GM03348 (cell line): ENCODE results near the gene SAMSN1.

ENCODE experiments used
- DNase-seq: peaks from one replicate; pipeline ENCODE4 v3.0.0; 2012; ENCODE audit warnings: low spot score

SAMSN1 gene

DNA sequence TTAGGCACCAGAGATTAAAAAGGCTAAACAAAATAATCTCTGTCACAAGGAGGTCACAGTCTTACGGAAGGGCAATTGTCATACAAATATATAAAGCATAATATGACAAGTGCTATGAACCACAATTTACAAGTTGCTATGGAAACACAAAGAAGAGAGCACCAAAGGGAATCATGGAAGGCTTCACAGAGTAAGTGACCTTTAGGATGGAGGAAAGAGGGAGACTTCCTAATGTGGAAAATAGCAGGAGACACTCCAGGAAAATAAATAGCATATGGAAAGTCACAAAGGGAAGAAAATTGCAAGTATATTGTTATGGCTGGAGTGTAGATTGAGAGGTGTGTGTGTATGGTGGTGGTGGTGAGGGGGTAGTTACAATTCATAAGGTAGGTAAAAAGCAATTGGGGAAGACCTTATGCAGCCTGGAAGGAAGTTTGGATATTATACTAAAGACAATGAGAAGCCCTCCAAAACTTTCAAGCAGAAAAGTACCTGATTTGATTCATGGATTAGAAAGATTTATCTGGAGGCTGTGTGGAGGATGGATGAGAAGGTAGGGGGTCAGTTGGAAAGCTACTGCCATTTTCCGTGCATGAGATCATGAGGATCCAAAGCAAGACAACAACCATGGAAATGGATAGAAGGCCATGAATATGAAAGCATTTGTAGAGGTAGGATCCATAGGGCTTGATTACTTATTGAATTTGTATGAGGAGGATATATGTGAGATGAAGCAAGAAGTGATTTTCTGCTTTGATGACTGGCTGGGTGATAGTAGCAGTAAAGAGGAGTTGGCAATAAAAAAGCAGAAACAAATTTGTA, 61.7 kb downstream of the SAMSN1 start:
- DNase-seq = no peak

DNA sequence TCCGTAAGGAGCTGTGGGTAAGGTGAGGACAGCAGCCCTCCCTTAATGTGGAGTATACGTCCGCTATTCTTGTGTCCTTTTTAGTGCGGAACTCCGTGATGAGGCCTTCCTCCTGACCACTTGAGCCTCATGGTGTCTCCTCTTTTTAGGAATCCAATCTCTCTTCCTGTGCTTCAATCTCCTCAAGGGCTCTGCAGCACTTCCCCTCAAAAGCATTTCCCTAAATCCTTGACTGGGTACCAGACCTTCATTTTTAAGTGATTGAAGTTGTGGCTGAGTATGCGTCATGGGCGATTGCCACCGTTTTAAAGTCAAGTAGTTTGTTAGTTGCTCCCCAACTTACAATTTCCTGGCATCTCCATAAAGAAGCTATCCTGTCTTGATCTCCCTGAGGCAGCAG, 62.8 kb downstream of the SAMSN1 start:
- no peak for DNase-seq

DNA sequence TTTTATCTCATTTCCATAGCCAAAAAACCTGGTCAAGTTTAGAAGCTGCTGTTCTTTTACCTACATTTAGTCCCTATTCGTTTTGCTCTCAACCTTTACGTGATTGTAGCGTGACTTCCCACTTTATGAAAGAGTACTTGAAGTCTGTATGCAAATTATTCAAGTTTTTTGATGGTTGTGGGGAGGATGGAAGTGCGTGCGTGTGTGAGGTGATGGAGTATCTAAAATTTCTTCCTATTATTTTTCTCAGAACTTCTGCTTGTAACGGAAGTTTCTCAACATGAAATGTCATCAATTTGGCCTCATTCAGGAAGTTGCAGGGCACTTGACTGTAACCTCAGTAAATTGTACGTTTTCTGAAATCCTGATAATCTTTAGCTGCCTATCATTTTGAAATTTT, 64.0 kb downstream of the SAMSN1 start:
- DNase-seq = no peak

DNA sequence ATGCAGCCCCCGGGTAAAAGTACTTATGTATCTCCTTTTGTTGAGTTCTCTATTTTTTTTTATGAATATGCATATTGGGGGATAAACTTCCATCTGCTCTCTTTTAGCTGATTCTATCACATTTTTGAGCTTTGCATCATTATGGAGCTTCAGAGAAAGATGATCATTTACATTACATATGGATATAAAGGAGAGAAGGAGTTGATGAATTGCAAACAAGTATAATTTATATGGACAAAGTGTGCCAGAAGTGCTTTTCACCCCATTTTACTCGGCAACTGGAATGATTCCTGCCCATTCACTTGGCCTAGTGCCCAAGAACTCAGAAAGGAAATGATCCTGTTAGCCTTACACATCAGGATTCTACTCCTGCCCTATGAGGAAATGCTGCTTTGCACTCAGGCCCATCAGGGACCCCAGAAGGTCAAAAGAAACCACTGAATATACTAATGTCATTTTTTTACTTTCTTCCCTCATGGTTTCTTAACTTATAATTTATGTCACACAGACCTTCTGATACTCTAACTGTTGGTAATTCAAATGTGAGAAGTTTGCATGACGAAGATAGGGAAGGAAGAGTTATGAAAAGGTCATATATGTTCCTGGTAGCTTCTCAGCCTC, 65.6 kb downstream of the SAMSN1 start:
- DNase-seq = no peak

DNA sequence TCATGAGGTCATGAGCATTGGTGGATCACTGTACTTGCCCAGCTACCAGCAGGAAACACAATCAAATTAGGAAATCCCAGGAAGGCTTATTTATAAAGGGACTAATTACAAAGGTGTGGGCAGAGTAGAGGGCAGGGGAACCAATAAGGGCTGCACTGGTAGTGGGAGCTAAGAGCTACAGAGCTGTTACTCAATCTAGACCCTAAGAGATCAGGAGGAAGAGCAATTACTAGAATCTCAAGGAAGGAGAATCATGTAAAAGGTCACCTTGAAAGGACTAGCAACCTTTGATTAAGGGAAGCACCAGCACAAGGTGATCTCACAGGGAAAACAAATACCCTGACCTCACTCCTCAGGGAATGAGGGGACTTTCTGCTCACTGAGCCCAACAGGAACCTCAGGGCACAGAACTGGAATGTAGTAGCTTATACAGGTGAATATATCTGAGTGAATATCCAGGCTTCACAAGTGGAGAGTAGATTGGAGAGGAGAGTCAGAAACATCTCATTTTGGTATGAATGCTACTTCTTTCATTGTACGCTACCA, 66.8 kb downstream of the SAMSN1 start:
- no peak for DNase-seq

DNA sequence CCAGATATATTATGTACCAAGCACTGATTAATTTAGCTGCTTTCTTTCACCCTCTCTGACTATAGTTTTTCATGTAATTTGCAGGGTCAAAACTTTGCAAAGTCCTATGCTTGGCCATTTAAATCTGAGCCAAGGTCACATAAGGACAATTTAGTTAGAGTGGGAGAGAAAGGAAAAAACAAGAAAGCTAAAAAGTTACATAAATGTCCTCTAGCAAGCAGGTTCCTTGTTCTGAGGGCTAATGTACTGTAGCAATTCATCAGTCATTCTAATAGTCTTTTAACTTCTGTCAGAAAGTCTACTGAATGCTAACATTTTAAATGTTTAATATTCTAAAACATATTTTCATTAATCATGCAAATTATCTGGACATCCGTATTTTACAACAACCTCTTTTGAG, 68.3 kb downstream of the SAMSN1 start:
- DNase-seq = no peak

DNA sequence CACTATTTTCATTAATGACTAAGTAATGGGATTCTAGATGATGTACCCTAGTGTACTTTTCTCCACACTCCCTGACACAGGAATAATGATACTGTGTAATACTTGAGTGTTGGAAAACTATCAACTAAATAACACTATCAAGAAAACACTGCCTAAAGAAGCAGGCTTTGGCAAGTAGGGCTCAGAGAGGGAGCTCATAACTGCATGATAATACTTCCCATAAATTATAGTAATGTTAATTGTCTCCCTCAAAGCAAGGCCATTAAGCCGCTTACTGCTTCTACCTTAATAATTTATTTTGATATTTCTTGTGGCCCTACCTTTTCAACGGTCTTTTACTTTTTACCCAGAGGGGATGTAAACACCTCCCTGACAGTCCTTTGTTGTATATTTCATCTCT, 69.0 kb downstream of the SAMSN1 start:
- no peak for DNase-seq

DNA sequence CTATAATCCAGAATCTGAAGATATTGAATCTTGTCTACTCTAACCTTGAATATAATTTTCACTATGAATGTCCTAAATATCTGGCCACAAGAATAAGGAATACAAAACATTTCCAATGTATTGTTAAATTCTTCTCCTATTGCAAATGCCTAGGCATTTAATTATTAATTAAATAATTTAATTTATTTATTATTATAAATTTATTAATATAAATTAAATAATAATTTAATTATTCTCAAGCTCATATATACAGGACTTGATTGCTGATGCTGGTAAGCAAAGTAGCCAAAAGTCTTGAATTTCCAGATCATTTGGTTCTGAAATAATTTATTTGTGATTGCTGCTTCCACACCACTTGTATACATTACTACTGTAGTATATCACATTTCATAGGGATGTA, 71.1 kb downstream of the SAMSN1 start:
- no peak for DNase-seq

DNA sequence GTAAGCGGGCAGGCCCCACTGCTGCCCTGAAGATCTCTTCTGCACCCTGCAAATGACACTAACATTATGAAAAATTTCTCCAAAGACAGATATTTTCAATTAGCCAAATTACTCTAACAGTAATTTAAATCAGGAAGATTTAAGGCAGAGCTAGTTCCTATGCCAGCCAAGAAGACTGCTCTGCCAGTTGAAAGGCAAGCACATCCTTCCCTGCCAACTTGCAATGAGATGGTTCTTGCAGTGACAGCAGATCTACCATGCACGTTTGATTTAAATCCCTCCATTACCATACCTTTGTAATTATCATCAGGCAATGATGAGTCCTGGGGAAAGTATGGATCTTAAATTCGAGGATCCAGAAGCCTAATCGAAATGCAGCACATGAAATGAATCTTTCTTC, 76.5 kb downstream of the SAMSN1 start:
- no peak for DNase-seq

DNA sequence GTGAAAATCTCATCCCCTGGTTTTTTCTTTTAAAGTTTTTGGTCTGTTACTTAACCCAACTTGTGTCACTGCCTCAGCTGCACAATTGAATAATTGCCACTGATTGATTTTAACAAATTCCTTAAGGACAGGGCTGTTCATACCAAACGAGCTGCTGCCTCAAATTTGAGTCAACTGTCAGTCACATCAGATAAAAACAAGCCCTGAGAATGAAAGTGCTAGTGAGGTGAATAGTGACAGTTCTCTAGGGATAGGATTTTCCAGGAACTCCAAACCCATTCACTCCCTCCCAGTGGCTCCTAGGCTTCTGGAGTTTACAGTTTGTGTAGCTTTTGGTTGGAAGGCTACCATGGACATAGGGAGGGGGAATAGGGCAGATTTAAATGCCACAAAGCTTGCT, 79.4 kb downstream of the SAMSN1 start:
- no peak for DNase-seq

DNA sequence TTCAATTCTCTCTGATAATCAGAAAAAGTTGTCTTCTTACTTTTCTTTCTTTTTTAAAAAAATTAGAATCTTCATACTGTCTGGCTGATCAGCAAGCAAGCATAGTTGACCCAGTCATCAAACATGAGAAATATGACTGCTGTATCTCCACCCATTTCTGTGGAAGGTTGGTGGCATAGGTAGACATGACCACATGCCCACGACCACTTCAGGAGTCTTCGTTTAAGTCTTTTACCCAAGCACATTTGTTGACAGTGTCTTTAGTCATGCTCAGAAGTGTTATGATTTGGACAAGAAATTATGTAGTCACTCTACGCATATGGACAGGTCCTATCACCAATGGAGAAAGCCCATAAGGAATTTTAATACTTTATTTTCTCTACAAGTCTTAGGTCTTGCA, 88.4 kb downstream of the SAMSN1 start:
- no peak for DNase-seq

DNA sequence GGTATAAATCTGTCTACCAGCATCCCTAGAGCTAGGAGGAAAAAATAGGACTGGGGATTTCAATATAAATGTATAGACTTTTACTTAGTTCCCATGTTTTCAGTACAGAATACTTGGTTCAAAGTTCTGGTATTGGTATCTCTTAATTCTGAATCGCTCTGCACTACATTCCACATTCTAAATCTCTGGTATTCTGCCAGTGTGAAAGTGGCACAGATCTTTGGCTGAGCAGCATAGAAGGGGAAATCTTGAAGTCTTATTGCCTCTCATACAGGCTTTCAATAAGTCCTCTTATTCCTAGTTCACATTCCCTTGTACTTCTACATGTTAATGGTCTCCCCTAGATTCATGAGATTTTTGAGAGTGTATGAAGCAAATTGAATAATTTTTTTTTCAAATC, 89.2 kb downstream of the SAMSN1 start:
- no peak for DNase-seq

DNA sequence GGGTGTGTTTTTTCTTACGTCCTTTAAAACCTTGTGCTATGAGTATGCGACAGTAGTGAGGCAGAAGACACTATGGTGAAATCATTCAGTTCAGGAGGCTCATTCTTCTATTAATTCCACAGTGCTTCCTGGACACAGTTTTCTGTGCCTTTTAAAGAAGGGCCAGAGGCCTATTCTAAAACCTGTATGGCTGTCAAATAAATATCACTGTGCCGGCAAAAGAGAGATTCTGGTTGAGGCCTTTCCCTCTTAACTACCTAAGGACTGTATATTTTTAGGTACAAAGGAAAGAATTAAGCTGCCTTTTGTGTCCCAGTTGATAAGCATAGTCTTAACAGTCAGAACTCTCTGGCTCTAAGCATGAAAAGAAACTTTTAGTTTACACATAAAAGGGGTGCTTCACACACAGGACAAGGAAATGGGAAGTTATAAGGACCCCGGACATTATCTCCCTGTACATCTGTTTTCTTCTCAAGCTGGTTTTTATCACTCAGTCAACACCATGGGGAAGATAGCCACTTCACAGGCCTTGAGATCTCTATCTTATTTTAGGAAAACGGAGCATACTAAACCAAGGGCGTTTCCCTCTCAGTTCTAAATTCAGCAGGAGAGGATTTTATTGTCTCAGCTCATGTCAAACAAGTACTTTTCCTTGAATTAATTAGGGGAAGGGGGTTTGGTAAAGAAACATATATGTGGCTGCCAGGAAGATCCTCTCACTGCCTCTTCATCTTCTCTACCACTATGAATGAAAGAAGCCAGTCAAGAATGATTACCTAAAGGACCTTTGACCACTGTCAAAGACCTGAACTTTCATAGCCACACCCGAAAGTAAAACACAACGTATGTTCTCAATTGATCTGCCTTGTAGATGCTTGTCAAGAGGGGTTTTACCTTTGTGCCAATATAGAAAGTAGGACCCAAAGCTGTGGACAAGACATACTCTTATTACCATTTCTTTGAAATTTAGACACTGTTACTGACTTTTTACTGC, 91.8 kb downstream of the SAMSN1 start:
- DNase-seq = no peak

DNA sequence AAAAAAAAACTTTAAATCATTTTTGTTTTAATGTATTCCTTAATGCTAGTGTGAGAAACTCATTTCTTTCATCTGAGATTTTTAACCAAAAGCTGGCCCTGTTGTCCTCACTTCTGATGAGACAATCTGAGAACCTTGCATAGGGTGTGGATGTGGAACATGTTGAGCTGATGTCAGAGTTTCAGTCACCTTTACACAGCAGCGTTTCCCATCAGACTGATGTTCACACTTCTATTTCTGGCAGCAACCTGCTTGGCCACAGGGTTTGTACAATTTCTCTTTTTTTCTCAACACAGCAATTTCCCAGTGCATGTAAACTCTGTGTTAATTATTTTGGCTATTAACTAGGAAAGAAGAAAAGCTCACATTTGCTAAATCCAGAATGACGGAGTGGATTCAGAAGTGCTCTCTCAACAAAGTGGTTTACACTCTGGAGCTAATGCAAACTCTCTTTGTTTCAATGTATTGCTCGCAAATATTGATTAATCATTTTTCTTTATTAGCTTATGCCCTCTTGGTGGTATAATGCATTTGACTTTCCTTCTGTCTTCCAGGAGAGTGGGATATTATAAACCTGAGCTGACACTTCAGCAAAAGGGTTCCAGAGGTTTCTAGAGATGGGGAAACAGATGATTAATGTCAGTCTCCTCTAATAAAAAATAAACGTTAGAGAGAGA, 92.6 kb downstream of the SAMSN1 start:
- no peak for DNase-seq

DNA sequence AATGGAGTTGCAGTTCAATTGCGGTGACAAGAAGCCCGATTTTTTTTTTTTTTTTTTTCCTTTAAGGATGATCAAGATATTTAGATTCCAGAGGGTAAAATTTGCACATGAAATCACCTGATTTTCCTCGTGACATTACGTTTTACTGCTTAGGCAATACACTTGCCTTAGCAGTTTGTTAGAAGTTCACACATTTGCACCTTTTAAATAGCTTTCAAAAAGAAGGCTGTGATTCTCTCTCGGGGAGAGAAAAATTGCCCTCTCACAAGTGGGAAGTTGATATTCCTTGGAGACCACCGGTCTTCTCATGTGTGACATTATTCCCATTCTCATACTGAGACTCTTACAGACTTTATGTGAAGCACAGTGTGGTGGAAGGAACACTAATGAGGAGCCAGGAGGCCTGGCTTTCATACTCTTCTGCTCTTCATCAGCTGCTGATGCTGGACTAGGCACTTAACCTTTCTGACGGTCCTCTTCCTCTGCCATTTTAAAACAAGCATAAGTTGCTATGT, 93.3 kb downstream of the SAMSN1 start:
- DNase-seq = no peak

DNA sequence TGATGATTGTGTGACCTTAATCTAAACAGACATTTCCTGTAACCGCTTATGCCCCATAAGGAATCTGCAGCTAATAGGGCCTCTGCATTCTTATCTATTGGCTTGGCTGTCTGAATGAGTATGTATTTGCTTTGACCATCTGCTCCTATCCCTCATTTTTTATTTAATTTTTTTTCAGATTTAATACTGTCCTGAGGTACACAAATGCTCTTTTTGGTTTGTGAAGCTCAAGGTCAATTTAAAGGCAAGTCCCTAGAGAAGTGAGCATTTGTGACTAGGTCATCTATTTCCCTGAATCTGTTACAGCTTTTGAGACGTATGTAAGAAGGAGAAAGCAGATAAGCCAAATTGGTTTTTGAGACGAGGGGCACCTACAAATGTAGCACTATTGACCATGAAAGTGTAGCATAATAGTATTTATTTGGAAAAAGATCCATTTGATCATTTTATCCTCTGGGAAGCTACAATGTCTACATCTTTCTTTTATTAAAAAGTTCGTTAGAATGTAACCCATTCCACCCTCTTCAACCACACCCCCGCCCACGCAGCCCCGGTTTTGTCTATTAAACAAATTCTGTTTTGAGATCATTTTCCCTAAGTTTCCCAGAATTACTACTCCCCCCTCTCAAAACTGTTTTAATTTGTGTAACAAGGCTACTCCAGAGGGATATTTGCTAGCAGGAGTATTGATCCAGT, 93.9 kb downstream of the SAMSN1 start:
- no peak for DNase-seq

DNA sequence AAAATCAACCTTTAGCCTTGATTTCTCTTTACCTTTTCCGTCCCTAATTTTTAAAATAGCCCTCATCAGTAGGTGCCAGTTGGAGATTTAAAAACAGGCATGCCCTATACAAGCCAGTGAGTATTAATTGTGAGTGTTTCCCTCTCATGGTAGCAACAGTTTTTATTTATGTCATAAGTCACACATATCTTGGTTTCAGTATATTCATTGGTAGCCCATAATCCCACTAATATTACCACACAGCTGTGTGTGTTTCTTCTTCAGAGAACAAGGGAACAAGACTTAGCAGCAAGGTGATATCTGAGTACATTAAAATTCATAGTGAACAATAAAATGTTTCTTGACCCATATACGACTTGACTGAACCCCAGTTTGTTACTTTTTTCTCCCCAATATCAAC, 94.6 kb downstream of the SAMSN1 start:
- no peak for DNase-seq

DNA sequence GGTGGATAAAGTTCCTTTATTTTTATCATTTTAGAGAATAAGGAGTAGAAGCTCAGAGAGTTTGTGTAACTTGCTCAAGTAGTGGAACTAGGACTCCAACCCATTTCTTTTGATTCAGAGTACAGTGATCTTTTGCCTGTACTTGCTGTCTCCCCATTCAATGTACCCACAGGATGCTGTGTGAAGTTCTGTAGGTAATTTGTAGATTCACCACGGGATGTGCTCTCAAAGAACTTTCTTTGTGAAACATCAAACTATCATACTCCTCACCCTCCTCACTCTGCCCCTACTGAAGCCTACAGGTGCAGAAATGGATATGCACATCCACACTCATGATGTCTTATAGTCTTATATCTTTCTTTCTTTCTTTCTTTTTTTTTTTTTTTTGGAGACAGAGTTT, 97.3 kb downstream of the SAMSN1 start:
- DNase-seq = no peak

DNA sequence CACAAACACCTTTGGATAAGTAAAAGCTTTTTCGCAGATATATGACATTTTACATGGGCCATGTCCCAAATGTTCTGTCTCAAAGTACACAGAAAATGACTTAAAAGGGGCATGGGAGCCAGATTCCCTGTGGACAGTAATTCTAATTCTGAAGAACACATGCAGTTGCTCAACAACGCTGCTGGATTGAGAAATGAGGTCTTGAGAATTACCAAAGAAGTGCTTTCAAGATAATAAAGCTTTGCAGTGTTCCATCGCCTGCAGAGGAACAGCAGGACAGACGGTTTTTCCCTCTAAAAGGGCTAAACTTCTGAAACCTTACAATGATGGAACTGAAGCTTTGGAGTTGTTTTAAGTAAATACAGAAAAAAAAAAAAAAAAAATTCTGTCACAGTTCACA, 107.9 kb downstream of the SAMSN1 start:
- DNase-seq = peak; percentile 5

DNA sequence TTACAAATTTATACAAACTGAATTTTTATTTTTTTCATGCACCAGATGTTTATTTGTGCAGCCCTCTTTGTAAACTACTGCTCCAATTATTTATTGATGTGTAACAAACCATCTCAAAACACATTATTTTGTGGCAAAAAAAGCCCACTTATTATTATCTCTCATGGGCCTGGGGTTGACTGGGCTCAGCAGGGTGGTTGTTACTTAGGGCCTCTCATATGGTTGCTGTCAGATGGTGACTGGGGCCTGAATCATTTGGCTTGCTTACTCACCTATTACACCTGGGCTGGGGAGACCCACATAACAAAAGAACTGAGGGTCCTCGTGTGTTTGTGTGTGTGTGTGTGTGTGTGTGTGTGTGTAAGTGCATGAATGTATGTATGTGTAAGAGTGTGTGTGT, 110.7 kb downstream of the SAMSN1 start:
- DNase-seq = no peak
